ENCODE measurements around the gene C16orf95. TPM values are rescaled to one million over a fixed set of nuclear protein-coding genes. Genes with fewer than 3 reads are reported as not detected.

Gene C16orf95
- total and polyA plus RNA-seq, 2 of the 4 experiments (the other 2 are of a cell fraction): 2.0 to 4.7 TPM

- H3K4me2 ChIP-seq (ENCODE audit: low read depth, low read length): no peak overlapping the region
- POLR2A ChIA-PET (ENCODE audit: unreplicated experiment): no interaction called here
- no peaks in the 10 kb centered on the region for H3K36me3 ChIP-seq (ENCODE audit: control insufficient read depth, insufficient read depth, low read length)
- H2AK5ac ChIP-seq (ENCODE audit: low read depth, low read length): no peak overlapping the region
- H3K27me3 ChIP-seq (ENCODE audit: control insufficient read depth, insufficient read depth, low read length): peaks cover 9% of the 10 kb centered on the region
- intact Hi-C loops (cut with micrococcal nuclease): no loop called here
- DNase-seq (no peak), ATAC-seq (ENCODE audit: low read depth) (no peak)
- H2AFZ ChIP-seq (replicated peaks; ENCODE audit: low read length, poor library complexity): no peak overlapping the region
- in situ Hi-C loops (cut with MboI; ENCODE audit: low sequenced_read_pairs): no loop called here
- CTCF ChIA-PET: no interaction called here
- H4K8ac ChIP-seq (ENCODE audit: low read depth in 2 of 2, low read length in 2 of 2): no peak overlapping the region
- no peak overlapping the region for H2BK15ac ChIP-seq (ENCODE audit: low read depth, low read length)
- no peak overlapping the region for H3K9ac ChIP-seq (ENCODE audit: low read depth, low read length)
- dilution Hi-C loops (cut with HindIII; ENCODE audit: low sequenced_read_pairs, unreplicated experiment): no loop called here
- peaks cover 3% of the 10 kb centered on the region for H3K9me1 ChIP-seq (ENCODE audit: insufficient read depth, low read length)
- no peak overlapping the region for H2BK120ac ChIP-seq (ENCODE audit: low read depth, low read length)
- no peak overlapping the region for H3K56ac ChIP-seq (ENCODE audit: extremely low read depth, insufficient read depth, low read length)
- BruUV-seq (replicated peaks): no TSS peak
- H2BK20ac ChIP-seq (ENCODE audit: low read depth, low read length): no peak overlapping the region
- 53% methylated on average over 2 of the region's 8 CpGs; no CpG with 5 or more reads in 1 of the 2 experiments for WGBS, 2 experiments (ENCODE audit: extremely low coverage in 2 of 2, insufficient read length in 1 of 2)
- H2AK9ac ChIP-seq (replicated peaks; ENCODE audit: low read depth, low read length, poor library complexity): no peak overlapping the region
- H4K5ac ChIP-seq (ENCODE audit: low read depth, low read length): no peak overlapping the region
- H3K27ac ChIP-seq (ENCODE audit: insufficient read depth, low read length): no peak overlapping the region
- peaks cover 9% of the 10 kb centered on the region for H4K20me1 ChIP-seq (ENCODE audit: insufficient read depth, low read length)
- H2BK5ac ChIP-seq (ENCODE audit: low read depth, low read length, poor library complexity, severe bottlenecking): no peak overlapping the region
- H3K14ac ChIP-seq (replicated peaks; ENCODE audit: low read depth, low read length): no peak overlapping the region
- H3K79me1 ChIP-seq (ENCODE audit: low read depth in 1 of 2, low read length in 2 of 2): no peaks in the 10 kb centered on the region
- H3K4me1 ChIP-seq (ENCODE audit: control insufficient read depth, insufficient read depth, low read length): peaks cover 2% of the 10 kb centered on the region; the same call in 1 of the 2 replicates
- no peak overlapping the region for H3K18ac ChIP-seq (ENCODE audit: low read depth, low read length)
- H3K23ac ChIP-seq (ENCODE audit: low read depth, low read length): no peak overlapping the region
- no peak for TF ChIP-seq CTCF (conservative IDR thresholded peaks at IDR 0.05; ENCODE audit: low read depth, low read length)
- TF ChIP-seq NFE2L2 (IDR thresholded peaks at IDR 0.05; ENCODE audit: low read depth, low read length): no peak
- no peak for TF ChIP-seq ELK1 (IDR thresholded peaks at IDR 0.05; ENCODE audit: borderline replicate concordance, low read depth, low read length)
- no peak for TF ChIP-seq SMC3 (IDR thresholded peaks at IDR 0.05; ENCODE audit: low read depth, low read length)
- H3K9me3 ChIP-seq (ENCODE audit: control insufficient read depth, insufficient read depth, low read length): peaks cover 5% of the 10 kb centered on the region
- no peak overlapping the region for H3K4me3 ChIP-seq (ENCODE audit: insufficient read depth, low read depth, low read length)
- no peak overlapping the region for H3K4ac ChIP-seq (ENCODE audit: low read depth, low read length)
- no peak overlapping the region for H4K91ac ChIP-seq (ENCODE audit: insufficient read depth, low read depth, low read length)
Observed at GRCh38 chr16:87286839-87287626, 30.2 kb downstream of the C16orf95 start.

Measured in IMR-90 (cell line).